Esophagus squamous epithelium (tissue), 4 donors: ENCODE data around the gene MALT1.

Experiments used
- CTCF ChIP-seq, 6 experiments: fragments of 450-650 bp in 4 of 6; fragments of 200-600 bp in 2 of 6; sonication (generic) in 2 of 6; IDR thresholded peaks; one replicate each; pipeline ENCODE4 v1.5.1; 2016 to 2019; ENCODE audit warnings: antibody characterized with exemption in 6 of 6, mild to moderate bottlenecking in 4 of 6, moderate library complexity in 4 of 6
- POLR2A ChIP-seq, 4 donors: fragments of 450-650 bp; IDR thresholded peaks; one replicate each; pipeline ENCODE4 v1.6.1; 2017; ENCODE audit warnings: antibody characterized with exemption in 4 of 4, mild to moderate bottlenecking in 4 of 4, moderate library complexity in 3 of 4

GRCh38 chr18:58712930-58713329, 41.7 kb downstream of the MALT1 start:
- TF ChIP-seq CTCF (IDR thresholded peaks at IDR 0.05), result no peak
- TF ChIP-seq POLR2A (IDR thresholded peaks at IDR 0.05), result no peak
